Activated naive CD4-positive, alpha-beta T cell treated with anti-CD3 and anti-CD28 coated beads, Interleukin-2, amount 50 U/mL, for 72 hours (primary cell): Measurements from ENCODE around the gene ACAD11. TPM values are rescaled to one million over a fixed set of nuclear protein-coding genes. Genes with fewer than 3 reads are reported as not detected.
"Not testable (repeated sequence)": the region's sequence is repeated elsewhere in the genome, so short reads cannot be mapped to it uniquely, and the experiment has no call there.

Experiments
- ATAC-seq, 2 donors: fragments of 150-1000 bp; cut with Tn5 transposase; 2 replicates each; pipeline ENCODE4 v1.10.0; 2021; ENCODE audit warnings: mild to moderate bottlenecking in 2 of 2, moderate library complexity in 2 of 2
- DNase-seq, 2 donors: peaks; one replicate each; pipeline ENCODE4 v3.0.0; 2021 to 2022; ENCODE audit warnings: low spot score in 2 of 2
- H3K27ac Mint-ChIP-seq, 2 donors: one replicate each; pipeline ENCODE4 v1.8.0; 2022; ENCODE audit warnings: mild to moderate bottlenecking in 2 of 2, mixed read lengths in 2 of 2
- H3K36me3 Mint-ChIP-seq, 2 donors: one replicate each; pipeline ENCODE4 v1.8.0; 2022; ENCODE audit warnings: mixed read lengths in 2 of 2
- H3K9me3 Mint-ChIP-seq, 2 donors: one replicate each; pipeline ENCODE4 v1.8.0; 2022; ENCODE audit warnings: mixed read lengths in 2 of 2
- total RNA-seq, 2 donors: library from RNA; stranded (reverse); gene quantifications; one replicate each; pipeline ENCODE4 v1.2.3, GENCODE V29; 2022

ACAD11 gene
- total RNA-seq, 2 donors from 2014 or later, result 16.0 to 20.3 TPM

DNA sequence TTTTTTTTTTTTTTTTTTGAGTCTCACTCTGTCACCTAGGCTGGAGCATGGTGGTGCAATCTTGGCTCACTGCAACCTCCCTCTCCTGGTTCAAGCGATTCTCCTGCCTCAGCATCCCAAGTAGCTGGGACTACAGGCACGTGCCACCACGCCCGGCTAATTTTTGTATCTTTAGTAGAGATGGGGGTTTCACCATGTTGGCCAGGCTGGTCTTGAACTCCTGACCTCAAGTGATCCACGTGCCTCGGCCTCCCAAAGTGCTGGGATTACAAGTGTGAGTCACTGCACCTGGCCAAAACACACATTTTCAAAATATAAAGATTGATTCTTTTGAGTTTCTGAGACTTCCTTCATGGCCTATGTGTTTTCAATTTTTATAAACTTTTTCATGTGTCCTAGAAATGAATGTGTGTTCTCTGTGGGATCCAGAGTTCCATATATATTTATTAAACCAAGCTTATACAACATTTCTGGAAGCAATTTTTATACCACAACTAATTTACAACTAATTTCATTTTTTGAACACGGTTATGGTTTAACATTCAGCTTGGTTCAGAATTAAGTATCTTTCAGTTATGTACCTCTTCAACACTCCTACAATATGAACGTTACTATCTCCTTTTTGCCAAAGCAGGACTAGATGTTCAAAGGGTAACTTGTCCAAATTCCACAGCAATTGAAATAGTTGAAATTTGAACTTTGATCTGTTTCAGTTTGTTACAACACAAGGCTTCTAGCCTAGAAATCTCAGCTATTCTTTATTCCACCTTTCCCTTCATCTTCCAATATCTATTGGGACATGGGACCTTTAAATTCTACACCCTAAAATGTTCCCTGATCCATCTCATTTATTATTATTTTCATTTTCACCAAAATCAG, 1.5 kb downstream of the ACAD11 start:
- Mint-ChIP-seq H3K27ac (no peak overlapping the region), H3K9me3 (no peaks in the 10 kb centered on the region), H3K36me3 (peaks cover 18 to 25% of the 10 kb centered on the region in 2 donors)
- DNase-seq, result no peak
- ATAC-seq, result no peak

DNA sequence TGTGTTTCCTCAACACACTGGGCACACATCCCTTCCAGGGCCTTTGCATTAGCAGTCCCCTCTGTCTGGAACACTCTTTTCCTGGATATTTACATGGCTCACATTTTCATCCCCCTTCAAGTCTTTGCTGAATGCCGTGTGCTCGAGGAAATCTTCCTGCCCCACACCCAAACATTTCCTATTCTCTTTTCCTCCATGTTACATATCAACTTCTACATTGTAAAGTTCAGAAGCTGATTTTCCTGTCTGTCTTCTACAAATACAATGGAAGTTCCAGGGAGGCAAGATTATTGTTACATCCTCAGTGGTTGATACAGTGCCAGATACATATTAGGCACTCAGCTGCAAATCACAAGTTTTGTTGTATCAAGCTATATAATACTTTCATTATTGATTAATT, 4.1 kb downstream of the ACAD11 start:
- no peaks in the 10 kb centered on the region for H3K9me3 Mint-ChIP-seq
- H3K27ac Mint-ChIP-seq, result no peak overlapping the region
- peaks cover 5 to 13% of the 10 kb centered on the region in 2 donors for H3K36me3 Mint-ChIP-seq
- DNase-seq (no peak), ATAC-seq (no peak)

DNA sequence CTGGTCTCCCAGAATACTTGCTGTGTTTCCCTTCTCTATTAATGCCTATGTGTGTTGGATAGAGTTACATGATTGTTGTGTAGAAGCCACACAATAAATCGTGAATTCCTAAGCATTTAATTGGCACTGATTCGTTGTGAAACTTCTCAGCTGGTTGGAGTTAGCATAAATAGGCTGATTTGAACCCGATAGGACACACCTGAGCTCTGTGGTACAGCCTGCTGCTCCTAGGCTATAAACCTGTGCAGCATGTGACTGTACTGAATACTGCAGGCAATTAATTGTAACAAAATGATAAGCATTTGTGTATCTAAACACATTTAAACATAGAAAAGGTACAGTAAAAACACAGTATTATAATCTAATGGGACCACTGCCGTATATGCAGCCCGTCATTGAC, 4.9 kb downstream of the ACAD11 start:
- ATAC-seq (no peak), DNase-seq (no peak)
- no peak overlapping the region for H3K27ac Mint-ChIP-seq
- no peaks in the 10 kb centered on the region for H3K9me3 Mint-ChIP-seq
- peaks cover 0 to 5% of the 10 kb centered on the region in 2 donors for H3K36me3 Mint-ChIP-seq

DNA sequence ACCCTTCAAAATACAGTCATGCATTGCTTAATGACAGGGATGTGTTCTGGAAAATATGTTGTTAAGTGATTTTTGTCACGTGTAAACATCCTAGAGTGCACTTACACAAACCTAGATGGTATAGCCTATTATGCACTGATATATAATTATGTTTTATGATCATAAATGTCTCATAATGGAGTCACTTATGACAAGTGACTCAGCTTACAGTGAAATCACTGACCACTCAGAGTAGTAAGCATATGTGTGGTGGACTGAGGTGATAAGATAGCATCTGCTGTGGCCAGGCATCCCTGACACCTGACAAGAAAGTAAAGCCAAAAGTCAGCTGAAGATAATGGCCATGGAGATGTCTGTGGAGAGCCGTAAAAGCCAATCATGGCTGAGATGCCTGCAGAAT, 5.4 kb downstream of the ACAD11 start:
- H3K27ac Mint-ChIP-seq, result no peak overlapping the region
- DNase-seq (no peak), ATAC-seq (peak in 1 of 2 donors; percentile 51)
- no peaks in the 10 kb centered on the region for H3K9me3 Mint-ChIP-seq
- peaks cover 0 to under 1% of the 10 kb centered on the region in 2 donors for H3K36me3 Mint-ChIP-seq

DNA sequence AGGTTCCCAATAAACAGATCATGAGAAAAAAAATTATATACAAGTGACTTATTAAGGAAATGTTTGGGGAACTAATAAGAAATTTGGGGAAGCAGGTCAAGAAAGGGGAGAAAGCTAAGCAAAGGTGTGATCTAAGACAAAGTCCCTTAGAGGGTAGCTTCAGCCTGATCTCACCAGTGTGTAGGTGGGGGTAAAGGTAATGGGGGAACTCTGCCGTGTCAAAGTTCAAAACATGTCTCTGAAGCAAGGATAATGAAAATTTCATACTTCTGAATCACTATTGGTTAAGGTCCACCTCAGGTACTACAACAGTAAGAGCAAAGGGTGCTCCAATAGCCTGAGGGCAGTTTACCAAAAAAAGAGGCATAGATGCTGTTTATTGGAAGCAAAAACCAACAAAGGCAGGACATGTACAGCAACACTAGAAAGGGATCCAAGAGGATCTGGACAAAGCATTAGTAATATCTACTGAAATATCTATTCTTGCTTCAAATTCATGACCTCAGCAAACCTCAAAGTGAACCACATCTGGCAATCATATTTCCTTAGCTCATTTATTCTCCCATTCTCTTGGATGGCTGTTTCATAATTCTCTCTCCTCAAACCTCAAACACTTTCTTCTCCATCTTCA, 6.9 kb downstream of the ACAD11 start:
- H3K36me3 Mint-ChIP-seq, result no peaks in the 10 kb centered on the region
- H3K27ac Mint-ChIP-seq, result no peak overlapping the region
- ATAC-seq (no peak), DNase-seq (no peak)
- no peaks in the 10 kb centered on the region for H3K9me3 Mint-ChIP-seq

DNA sequence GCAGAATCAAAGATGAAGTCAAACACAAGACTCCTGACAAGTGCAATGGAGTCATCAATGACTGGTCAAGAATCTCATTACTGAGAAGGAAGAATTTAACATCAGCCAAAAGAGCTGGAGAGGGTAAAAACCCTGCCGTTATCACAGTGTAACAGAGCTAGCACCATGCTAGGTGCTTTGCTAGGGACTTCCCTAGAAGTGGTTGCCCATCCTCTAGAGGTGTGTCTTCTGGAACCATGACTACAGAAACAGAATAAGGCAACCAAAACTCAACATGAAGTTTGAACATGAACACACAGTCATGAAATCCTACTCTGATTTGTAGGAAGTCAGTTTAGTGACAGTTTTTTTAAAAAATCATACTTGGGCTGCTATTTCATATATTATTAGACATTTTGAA, 9.5 kb downstream of the ACAD11 start:
- H3K9me3 Mint-ChIP-seq, result no peaks in the 10 kb centered on the region
- ATAC-seq, result peak in 1 of 2 donors; percentile 61
- H3K27ac Mint-ChIP-seq, result no peak overlapping the region
- no peak for DNase-seq
- H3K36me3 Mint-ChIP-seq, result no peaks in the 10 kb centered on the region

DNA sequence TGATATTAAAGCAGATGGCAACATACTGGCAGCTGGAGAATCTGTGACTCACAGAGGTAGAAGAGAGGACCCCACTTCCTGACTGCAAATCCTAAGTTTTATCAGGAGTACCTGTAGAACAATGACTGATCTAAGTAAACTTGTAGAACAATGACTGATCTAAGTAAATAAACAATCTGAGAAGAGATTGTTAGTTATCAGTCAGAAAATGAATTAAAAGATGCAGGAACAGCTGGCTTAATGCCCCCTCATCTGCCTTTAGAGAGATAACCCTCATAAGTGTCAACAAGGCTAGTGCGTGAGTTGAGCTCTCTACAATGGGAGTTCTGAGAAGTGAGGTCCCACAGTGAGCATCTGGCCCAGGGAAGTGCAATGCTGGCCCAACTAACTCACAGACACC, 14.6 kb downstream of the ACAD11 start:
- no peaks in the 10 kb centered on the region for H3K36me3 Mint-ChIP-seq
- no peaks in the 10 kb centered on the region for H3K9me3 Mint-ChIP-seq
- DNase-seq (no peak), ATAC-seq (peak in 1 of 2 donors; percentile 13)
- no peak overlapping the region for H3K27ac Mint-ChIP-seq

DNA sequence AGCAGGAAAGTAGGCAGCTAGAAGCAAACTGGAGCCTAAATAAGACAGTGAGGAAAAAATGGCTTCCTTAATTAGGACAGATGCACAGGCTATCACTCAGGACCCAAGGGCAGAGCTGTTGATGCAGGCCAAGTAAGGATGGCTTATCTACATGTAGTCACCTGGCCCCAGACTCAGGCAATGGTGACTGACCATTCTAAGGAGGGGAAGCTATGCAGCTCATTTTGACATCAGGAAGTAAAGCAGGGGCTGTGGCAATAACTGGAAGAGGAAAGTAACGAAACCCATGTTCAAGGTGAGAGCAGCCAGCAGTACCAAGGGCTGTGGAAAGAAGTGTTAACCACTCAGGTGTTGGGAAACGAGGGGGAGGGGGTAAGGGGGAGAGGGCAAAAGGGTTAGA, 16.2 kb downstream of the ACAD11 start:
- H3K9me3 Mint-ChIP-seq, result no peaks in the 10 kb centered on the region
- ATAC-seq, result peak in 1 of 2 donors; percentile 14
- no peak for DNase-seq
- peak overlapping the region; percentile 5 to 69 for H3K27ac Mint-ChIP-seq
- H3K36me3 Mint-ChIP-seq, result no peaks in the 10 kb centered on the region

DNA sequence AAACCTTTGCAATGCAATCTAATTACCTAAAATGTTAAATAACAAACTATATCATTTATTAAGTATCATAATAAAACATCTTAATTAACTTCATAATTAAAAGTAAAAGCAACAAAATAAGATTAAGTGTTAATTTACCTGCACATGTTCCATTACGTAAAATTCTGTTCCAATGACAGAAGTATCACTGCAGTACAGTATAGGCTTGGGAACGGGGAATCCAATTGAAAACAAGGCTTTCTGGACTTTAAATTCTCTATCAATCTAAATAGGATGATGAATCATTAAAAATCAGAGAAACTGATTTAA, 17.1 kb downstream of the ACAD11 start:
- ATAC-seq (no peak), DNase-seq (no peak)
- Mint-ChIP-seq H3K36me3 (no peaks in the 10 kb centered on the region), H3K9me3 (no peaks in the 10 kb centered on the region), H3K27ac (no peak overlapping the region)

DNA sequence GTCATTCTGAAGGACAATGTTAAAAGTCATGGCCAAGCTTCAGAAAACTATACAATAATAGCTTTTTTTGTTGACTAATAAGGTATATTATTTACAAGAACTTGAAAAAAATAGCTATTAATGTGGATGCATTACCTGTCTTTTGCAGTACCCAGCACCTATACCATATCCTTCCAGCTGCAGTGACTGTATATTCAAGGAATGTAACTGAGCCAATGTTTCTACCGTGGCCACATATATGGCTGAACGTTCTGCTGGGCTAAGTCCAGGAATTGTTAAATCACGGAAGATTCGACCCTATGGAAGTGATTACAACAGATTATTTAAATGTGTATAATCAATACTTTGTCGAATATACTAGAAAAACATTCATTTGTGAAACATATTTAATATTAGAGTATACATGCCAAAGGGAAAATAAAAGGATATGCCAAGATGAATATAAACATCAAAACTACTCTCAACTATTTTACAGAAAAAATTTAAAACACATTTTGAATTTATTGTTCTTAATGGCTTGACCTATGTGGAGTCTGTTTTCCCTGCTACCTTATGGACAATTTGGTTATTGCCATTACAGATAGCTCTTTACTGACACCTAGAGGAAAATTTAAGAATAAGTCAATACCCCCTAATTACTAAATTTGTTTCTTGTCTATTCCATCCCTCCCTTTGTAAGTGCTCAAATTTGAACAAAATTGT, 17.6 kb downstream of the ACAD11 start:
- ATAC-seq (peak in 1 of 2 donors; percentile 48), DNase-seq (no peak)
- no peaks in the 10 kb centered on the region for H3K36me3 Mint-ChIP-seq
- H3K9me3 Mint-ChIP-seq, result no peaks in the 10 kb centered on the region
- no peak overlapping the region for H3K27ac Mint-ChIP-seq

DNA sequence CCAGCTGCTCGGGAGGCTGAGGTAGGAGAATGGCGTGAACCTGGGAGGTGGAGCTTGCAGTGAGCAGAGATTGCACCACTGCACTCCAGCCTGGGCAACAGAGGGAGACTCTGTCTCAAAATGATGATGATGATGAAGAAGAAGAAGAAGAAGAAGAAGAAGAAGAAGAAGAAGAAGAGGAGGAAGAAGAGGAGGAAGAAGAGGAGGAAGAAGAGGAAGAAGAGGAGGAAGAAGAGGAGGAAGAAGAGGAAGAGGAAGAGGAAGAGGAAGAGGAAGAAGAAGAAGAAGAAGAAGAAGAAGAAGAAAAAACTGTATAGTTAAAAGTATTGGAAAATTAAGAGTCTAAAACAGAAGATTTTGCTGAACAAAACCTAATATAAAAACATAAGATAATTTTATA, 18.2 kb downstream of the ACAD11 start:
- ATAC-seq, H3K36me3 Mint-ChIP-seq, H3K9me3 Mint-ChIP-seq, DNase-seq, H3K27ac Mint-ChIP-seq: not testable (repeated sequence)

DNA sequence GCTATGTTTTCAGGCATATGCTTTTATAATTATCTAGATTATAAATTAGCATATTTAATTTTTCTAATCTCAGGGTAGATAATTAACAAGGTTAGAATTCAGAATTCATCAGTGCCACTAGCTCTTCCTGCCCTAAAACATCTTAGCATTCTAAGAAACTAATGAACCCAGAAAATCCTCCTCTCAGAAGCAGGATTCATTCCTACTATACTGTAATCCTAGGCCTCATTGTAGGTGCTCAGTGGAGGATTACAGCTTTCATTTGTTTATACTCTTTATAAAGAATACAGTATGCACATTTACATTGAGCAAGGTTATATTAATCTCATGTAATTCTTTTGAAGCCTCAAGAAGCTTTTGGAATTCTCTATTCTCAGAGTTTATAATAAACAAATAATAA, 20.9 kb downstream of the ACAD11 start:
- H3K36me3 Mint-ChIP-seq, result peaks cover 0 to 5% of the 10 kb centered on the region in 2 donors

DNA sequence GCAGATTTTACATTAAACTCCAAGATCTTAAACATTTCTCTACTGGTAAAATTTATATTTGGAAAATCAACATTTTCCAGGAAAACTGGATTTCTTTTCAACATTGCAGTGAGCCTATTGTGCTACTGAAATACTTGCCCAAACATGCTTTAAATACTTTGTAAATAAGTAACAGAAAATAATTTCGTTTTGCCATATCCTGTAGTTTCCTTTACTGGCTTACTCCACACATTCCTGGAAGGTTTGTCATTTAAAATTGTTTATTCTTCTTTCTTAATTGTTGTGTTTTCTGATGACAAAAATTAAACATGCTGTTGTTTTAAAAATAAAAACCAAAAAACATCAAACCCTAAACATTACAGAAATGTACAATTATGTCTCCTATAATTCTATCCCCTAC, 22.0 kb downstream of the ACAD11 start:
- DNase-seq, result no peak

More for the DNA sequence above, 20.9 kb downstream of the ACAD11 start:
- Mint-ChIP-seq H3K9me3 (no peaks in the 10 kb centered on the region), H3K27ac (no peak overlapping the region)
- ATAC-seq (no peak), DNase-seq (no peak)

DNA sequence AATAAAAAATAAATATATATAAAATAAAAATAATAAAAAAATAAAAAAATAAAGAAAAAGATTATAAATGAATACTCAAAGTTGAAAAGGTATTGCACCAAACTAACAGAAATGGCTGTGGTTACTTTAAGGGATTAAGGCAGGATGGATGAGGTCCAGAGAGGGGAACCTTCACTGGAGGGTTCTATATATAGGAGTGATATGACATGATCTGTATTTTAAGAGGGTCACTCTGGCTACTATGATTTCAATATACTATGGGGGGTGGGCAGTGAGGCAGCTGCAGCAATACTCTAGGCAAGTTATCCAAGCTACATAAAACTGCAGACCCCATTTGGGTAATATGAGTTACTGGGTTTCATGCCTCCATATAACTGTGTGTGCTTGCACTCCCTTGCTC, 24.6 kb downstream of the ACAD11 start:
- Mint-ChIP-seq H3K36me3 (peaks cover 5 to 7% of the 10 kb centered on the region in 2 donors), H3K27ac (no peak overlapping the region), H3K9me3 (no peaks in the 10 kb centered on the region)
- ATAC-seq (no peak), DNase-seq (no peak)

More for the DNA sequence above, 22.0 kb downstream of the ACAD11 start:
- Mint-ChIP-seq H3K36me3 (peaks cover 5 to 7% of the 10 kb centered on the region in 2 donors), H3K9me3 (no peaks in the 10 kb centered on the region), H3K27ac (no peak overlapping the region)
- no peak for ATAC-seq

DNA sequence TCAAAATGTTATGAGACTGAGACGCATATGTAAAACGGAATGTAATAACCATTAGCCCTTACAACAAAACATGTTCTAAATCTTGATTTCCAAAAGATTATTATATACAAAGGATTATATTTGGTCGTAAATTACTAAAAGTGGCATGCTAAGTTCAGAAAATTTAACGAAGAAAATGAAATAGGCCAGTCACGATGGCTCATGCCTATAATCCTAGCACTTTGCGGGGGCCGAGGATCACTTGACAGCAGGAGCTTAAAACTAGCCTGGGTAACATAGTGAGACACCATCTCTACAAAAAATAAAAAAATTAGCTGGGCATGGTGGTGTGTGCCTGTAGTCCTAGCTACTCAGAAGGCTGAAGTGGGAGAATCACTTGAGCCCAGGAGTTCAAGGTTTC, 29.0 kb downstream of the ACAD11 start:
- no peak for DNase-seq
- no peak for ATAC-seq
- Mint-ChIP-seq H3K27ac (no peak overlapping the region), H3K36me3 (peaks cover 0 to 18% of the 10 kb centered on the region in 2 donors), H3K9me3 (no peaks in the 10 kb centered on the region)

DNA sequence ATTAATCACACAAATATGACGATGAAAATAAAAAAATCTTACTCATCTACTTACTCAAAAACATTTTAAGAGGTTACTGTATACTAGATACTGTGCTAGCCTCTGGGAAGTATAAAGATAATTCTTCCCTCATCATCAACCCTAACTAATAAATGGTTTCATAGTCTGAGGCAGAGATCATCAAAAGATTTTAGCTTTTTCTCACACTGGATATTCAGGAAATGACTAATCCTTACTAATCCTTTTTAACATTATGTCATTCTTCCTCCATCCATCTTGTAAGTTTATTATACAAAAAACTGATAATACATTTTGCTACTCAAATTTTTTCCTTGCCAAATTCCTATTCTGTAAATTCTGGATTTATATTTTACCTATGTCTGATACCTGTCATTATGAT, 29.7 kb downstream of the ACAD11 start:
- ATAC-seq (no peak), DNase-seq (no peak)
- Mint-ChIP-seq H3K36me3 (peaks cover 0 to 18% of the 10 kb centered on the region in 2 donors), H3K27ac (peak overlapping the region in 1 of 2 donors; percentile 47), H3K9me3 (no peaks in the 10 kb centered on the region)

DNA sequence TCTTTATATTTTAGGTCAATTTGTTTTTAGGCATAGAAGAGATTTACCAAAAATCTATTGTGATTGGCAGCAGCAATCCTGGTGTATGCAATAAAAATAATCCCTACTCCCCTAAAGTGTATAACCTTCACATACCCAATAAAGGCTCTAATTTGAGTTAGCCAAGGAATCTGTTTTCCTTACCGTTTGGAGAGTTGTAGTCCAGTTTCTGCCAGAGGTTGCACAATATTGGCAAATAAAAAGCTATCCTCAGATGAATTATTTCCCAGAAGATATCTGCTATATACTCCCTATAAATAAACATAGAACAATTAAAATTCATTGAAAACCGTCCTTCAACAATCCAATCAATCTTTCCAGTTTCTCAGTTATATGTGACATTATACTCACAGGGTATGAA, 31.5 kb downstream of the ACAD11 start:
- no peak for ATAC-seq
- Mint-ChIP-seq H3K36me3 (peaks cover 0 to 14% of the 10 kb centered on the region in 2 donors), H3K27ac (no peak overlapping the region), H3K9me3 (no peaks in the 10 kb centered on the region)
- DNase-seq, result no peak
